Vagina (tissue), 2 donors: ENCODE measurements around the gene DLEC1.

Experiments used
- POLR2A ChIP-seq, 2 donors: fragments of 450-650 bp; IDR thresholded peaks; one replicate each; pipeline ENCODE4 v1.6.1; 2017; ENCODE audit warnings: antibody characterized with exemption in 2 of 2, mild to moderate bottlenecking in 2 of 2, moderate library complexity in 2 of 2
- TF ChIP-seq, protein P1 (sequence below), 3 experiments: fragments of 450-650 bp in 2 of 3; fragments of 200-600 bp in 1 of 3; sonication (generic) in 1 of 3; IDR thresholded peaks; one replicate each; pipeline ENCODE4 v1.5.1; 2017 to 2019; ENCODE audit warnings: antibody characterized with exemption in 3 of 3, mild to moderate bottlenecking in 2 of 3, moderate library complexity in 2 of 3

DNA sequence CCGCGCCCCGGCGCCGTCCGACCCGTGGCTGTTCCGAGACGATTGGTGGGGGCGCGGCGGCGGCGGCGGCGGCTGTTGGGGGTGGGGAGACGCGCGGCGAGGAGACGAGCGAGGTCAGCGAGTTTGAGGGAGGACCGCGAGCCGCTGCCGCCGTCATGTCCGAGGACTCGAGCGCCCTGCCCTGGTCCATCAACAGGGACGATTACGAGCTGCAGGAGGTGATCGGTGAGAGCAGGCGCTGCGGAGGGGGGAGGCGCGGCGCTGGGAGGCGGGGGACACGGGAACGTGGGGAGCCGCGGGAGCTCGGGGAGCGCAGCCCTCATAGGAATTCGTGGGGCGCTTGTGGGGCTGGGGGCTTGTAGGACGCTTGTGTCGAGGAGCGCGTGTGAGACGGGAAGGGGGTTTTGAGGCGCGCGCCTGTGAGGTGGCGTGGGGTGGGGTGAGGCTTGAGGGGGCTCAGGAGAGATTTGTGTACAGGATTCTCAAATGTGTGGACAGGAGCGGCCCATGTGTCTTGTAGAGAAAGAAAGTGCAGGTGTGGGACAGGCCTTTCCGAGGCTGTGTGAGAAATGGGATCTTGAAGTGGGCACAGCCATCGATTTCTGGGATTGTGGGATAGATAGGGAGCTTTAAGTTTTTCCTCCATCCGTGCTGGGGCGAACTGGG lies 126.8 kb downstream of the DLEC1 start:
- TF ChIP-seq, protein P1, sequence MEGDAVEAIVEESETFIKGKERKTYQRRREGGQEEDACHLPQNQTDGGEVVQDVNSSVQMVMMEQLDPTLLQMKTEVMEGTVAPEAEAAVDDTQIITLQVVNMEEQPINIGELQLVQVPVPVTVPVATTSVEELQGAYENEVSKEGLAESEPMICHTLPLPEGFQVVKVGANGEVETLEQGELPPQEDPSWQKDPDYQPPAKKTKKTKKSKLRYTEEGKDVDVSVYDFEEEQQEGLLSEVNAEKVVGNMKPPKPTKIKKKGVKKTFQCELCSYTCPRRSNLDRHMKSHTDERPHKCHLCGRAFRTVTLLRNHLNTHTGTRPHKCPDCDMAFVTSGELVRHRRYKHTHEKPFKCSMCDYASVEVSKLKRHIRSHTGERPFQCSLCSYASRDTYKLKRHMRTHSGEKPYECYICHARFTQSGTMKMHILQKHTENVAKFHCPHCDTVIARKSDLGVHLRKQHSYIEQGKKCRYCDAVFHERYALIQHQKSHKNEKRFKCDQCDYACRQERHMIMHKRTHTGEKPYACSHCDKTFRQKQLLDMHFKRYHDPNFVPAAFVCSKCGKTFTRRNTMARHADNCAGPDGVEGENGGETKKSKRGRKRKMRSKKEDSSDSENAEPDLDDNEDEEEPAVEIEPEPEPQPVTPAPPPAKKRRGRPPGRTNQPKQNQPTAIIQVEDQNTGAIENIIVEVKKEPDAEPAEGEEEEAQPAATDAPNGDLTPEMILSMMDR (IDR thresholded peaks at IDR 0.05): no peak
- no peak for TF ChIP-seq POLR2A (IDR thresholded peaks at IDR 0.05)
